ENCODE data around the gene HOXC11.

The HOXC11 gene

GRCh38 chr12:53966385-53967133 is 6.4 kb upstream of the HOXC11 start:
- H3K4me3 ChIP-seq (ENCODE audit: low read length) = no peak overlapping the region
- DNase-seq (ENCODE audit: low read depth) = no peak
- no peak for TF ChIP-seq CTCF (IDR thresholded peaks at IDR 0.05; ENCODE audit: insufficient read depth, low read depth, low read length, missing control alignments)

- DNase-seq (ENCODE audit: low read depth) = no peak
- no peak for TF ChIP-seq CTCF (IDR thresholded peaks at IDR 0.05; ENCODE audit: insufficient read depth, low read depth, low read length, missing control alignments)
- H3K4me3 ChIP-seq (ENCODE audit: low read length) = no peak overlapping the region
Measured at GRCh38 chr12:53967421-53967925, 5.5 kb upstream of the HOXC11 start.

GRCh38 chr12:53968214-53969127 is 4.5 kb upstream of the HOXC11 start:
- H3K4me3 ChIP-seq (ENCODE audit: low read length) = no peak overlapping the region
- DNase-seq (ENCODE audit: low read depth) = no peak
- TF ChIP-seq CTCF (IDR thresholded peaks at IDR 0.05; ENCODE audit: insufficient read depth, low read depth, low read length, missing control alignments) = no peak

GRCh38 chr12:53969588-53970259 is 3.2 kb upstream of the HOXC11 start:
- no peak for DNase-seq (ENCODE audit: low read depth)
- TF ChIP-seq CTCF (IDR thresholded peaks at IDR 0.05; ENCODE audit: insufficient read depth, low read depth, low read length, missing control alignments) = no peak
- no peak overlapping the region for H3K4me3 ChIP-seq (ENCODE audit: low read length)

GRCh38 chr12:53970451-53970850 is 2.5 kb upstream of the HOXC11 start:
- H3K4me3 ChIP-seq (ENCODE audit: low read length) = no peak overlapping the region
- no peak for TF ChIP-seq CTCF (IDR thresholded peaks at IDR 0.05; ENCODE audit: insufficient read depth, low read depth, low read length, missing control alignments)
- DNase-seq (ENCODE audit: low read depth) = no peak

- H3K4me3 ChIP-seq (ENCODE audit: low read length) = no peak overlapping the region
- TF ChIP-seq CTCF (IDR thresholded peaks at IDR 0.05; ENCODE audit: insufficient read depth, low read depth, low read length, missing control alignments) = no peak
- DNase-seq (ENCODE audit: low read depth) = no peak
Measured at GRCh38 chr12:53971129-53971528, 1.8 kb upstream of the HOXC11 start.
